Glutamatergic neuron (in vitro differentiated cells): ENCODE results near the gene PPEF1. TPM values are rescaled to one million over a fixed set of nuclear protein-coding genes. Genes with fewer than 3 reads are reported as not detected.

ENCODE experiments used
- DNase-seq: peaks from one replicate; pipeline ENCODE4 v3.0.0; 2022
- H3K27ac Mint-ChIP-seq: one replicate; pipeline ENCODE4 v1.8.0; 2020; ENCODE audit warnings: mild to moderate bottlenecking, mixed read lengths, inconsistent platforms; ENCODE audit not compliant: unreplicated experiment
- H3K27me3 Mint-ChIP-seq: one replicate; pipeline ENCODE4 v1.8.0; 2020; ENCODE audit warnings: mild to moderate bottlenecking, moderate library complexity, mixed read lengths, inconsistent platforms; ENCODE audit not compliant: unreplicated experiment
- H3K36me3 Mint-ChIP-seq: one replicate; pipeline ENCODE4 v1.8.0; 2020; ENCODE audit warnings: mild to moderate bottlenecking, mixed read lengths, inconsistent platforms; ENCODE audit not compliant: unreplicated experiment
- H3K4me1 Mint-ChIP-seq: one replicate; pipeline ENCODE4 v1.8.0; 2020; ENCODE audit warnings: mild to moderate bottlenecking, low read depth, mixed read lengths, inconsistent platforms; ENCODE audit not compliant: unreplicated experiment
- H3K4me3 Mint-ChIP-seq: one replicate; pipeline ENCODE4 v1.8.0; 2020; ENCODE audit warnings: mild to moderate bottlenecking, mixed read lengths, inconsistent platforms; ENCODE audit not compliant: unreplicated experiment
- H3K9me3 Mint-ChIP-seq: one replicate; pipeline ENCODE4 v1.8.0; 2020; ENCODE audit warnings: mild to moderate bottlenecking, moderate library complexity, mixed read lengths, inconsistent platforms; ENCODE audit not compliant: unreplicated experiment
- total RNA-seq: library from RNA; stranded (reverse); fragmentation: NEBNext Ultra II Directional; extraction: Animal tissue kit (Norgen Biotek cat#: 25700); gene quantifications from one replicate; pipeline ENCODE4 v1.2.1, GENCODE V29; 2021; ENCODE audit not compliant: unreplicated experiment
- TF ChIP-seq, protein P1 (sequence below): fragments of 200-600 bp; sonication (generic); IDR thresholded peaks from one replicate; pipeline ENCODE4 v1.5.0; 2021; ENCODE audit not compliant: partially characterized antibody, unreplicated experiment

PPEF1 gene
- total RNA-seq, 1 donor from 2014 or later: 3.9 TPM

DNA sequence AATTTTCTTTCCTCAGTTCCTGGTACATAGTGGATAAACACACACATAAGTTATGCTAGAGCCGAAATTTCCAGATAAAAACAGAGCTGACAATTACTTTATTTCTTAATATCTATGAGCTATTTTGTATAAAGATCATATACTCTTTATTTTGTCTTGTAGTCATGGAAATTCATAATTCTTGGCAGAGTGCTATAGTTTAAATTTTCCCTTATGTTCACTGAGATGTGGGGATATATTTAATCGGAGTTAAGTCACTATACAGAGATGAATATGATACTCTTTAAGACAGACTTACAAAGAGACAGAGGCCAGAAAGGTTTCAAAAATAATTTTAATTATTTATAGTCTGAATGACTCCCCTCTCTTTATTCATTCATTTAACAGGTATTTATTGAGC, 89.7 kb downstream of the PPEF1 start:
- no peak for DNase-seq
- H3K4me1 Mint-ChIP-seq: peaks cover 12% of the 10 kb centered on the region
- H3K4me3 Mint-ChIP-seq: no peak overlapping the region
- TF ChIP-seq, protein P1, sequence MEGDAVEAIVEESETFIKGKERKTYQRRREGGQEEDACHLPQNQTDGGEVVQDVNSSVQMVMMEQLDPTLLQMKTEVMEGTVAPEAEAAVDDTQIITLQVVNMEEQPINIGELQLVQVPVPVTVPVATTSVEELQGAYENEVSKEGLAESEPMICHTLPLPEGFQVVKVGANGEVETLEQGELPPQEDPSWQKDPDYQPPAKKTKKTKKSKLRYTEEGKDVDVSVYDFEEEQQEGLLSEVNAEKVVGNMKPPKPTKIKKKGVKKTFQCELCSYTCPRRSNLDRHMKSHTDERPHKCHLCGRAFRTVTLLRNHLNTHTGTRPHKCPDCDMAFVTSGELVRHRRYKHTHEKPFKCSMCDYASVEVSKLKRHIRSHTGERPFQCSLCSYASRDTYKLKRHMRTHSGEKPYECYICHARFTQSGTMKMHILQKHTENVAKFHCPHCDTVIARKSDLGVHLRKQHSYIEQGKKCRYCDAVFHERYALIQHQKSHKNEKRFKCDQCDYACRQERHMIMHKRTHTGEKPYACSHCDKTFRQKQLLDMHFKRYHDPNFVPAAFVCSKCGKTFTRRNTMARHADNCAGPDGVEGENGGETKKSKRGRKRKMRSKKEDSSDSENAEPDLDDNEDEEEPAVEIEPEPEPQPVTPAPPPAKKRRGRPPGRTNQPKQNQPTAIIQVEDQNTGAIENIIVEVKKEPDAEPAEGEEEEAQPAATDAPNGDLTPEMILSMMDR: no peak
- peaks cover 2% of the 10 kb centered on the region for H3K27me3 Mint-ChIP-seq
- H3K9me3 Mint-ChIP-seq: peaks cover 2% of the 10 kb centered on the region
- no peaks in the 10 kb centered on the region for H3K36me3 Mint-ChIP-seq
- no peak overlapping the region for H3K27ac Mint-ChIP-seq

DNA sequence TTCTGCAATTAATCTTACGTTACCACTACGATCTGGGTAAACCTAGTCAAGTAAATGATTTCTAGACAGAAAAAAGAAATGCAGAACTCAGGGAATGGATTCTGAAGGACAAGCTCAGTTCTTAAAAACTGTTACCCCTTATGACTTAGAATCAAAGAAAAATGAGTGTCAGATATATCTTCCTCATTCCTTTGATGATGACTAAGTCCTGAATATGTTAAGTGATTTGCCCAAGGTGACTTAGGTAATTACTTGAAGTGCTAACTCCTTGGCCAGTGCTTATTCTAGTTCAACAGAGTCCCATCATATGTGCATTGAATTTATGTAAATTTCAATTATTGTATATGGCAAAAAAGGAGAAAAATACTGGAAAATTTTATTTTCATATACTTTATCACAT, 92.5 kb downstream of the PPEF1 start:
- no peak overlapping the region for H3K4me3 Mint-ChIP-seq
- H3K4me1 Mint-ChIP-seq: no peaks in the 10 kb centered on the region
- H3K36me3 Mint-ChIP-seq: no peaks in the 10 kb centered on the region
- H3K27me3 Mint-ChIP-seq: no peaks in the 10 kb centered on the region
- no peak for DNase-seq
- no peak overlapping the region for H3K27ac Mint-ChIP-seq
- peaks cover 2% of the 10 kb centered on the region for H3K9me3 Mint-ChIP-seq
- TF ChIP-seq, protein P1: no peak

DNA sequence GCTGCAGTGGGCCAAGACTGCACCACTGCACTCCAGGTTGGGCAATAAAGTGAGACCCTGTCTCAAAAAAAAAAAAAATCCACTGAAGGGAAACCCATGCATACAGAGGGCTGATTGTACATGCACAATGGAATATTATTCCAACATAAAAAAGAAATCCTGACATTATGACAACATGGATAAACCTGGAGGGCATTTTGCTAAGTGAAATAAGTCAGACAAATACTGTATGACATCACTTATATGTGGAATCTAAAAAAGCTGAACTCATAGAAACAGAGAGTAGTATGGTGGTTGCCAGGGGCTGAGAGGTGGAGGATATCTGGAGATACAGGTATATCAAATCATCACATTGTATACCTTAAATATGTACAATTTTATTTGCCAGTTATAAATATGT, 102.2 kb downstream of the PPEF1 start:
- peaks cover 4% of the 10 kb centered on the region for H3K9me3 Mint-ChIP-seq
- no peaks in the 10 kb centered on the region for H3K36me3 Mint-ChIP-seq
- H3K27ac Mint-ChIP-seq: no peak overlapping the region
- no peak for DNase-seq
- TF ChIP-seq, protein P1: no peak
- no peak overlapping the region for H3K4me3 Mint-ChIP-seq
- H3K4me1 Mint-ChIP-seq: peaks cover under 1% of the 10 kb centered on the region
- H3K27me3 Mint-ChIP-seq: no peaks in the 10 kb centered on the region

DNA sequence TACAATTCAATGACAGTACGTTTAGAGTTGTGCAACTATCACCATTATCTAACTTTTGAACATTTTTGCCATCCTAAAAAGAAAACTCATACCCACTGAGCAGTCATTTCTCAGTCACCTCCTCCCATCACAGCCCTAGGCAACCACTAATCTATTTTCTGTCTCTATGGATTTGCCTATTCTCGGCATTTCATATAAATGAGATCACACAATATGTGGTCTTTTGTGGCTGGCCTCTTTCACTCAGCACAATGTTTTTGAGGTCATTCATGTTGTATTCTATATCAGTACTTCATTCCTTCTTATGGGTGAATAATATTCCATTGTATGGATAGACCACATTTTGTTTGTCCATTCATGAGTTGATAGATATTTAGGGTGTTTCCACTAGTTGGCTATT, 103.0 kb downstream of the PPEF1 start:
- no peaks in the 10 kb centered on the region for H3K36me3 Mint-ChIP-seq
- DNase-seq: no peak
- no peak overlapping the region for H3K4me3 Mint-ChIP-seq
- H3K27ac Mint-ChIP-seq: no peak overlapping the region
- H3K4me1 Mint-ChIP-seq: peaks cover 2% of the 10 kb centered on the region
- TF ChIP-seq, protein P1: no peak
- H3K27me3 Mint-ChIP-seq: no peaks in the 10 kb centered on the region
- H3K9me3 Mint-ChIP-seq: peaks cover 4% of the 10 kb centered on the region

DNA sequence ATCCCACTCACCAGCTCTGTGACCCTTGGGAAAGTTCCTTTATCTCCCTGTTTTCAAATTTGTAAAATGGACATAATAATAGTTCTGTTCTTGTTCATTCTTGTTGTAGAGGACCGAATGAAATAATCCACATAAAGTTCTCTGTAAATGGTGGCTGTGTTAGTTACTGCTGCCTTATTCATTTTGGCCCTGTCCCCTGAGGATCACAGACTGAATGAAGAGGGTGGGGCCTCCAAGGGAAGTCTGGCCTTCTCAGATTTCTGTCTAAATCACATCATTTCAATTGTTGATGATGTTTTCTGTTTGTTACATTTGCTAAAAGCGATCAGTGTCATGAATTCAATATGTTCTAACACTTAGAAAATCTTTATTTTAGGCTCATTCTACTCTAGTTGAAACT, 117.9 kb downstream of the PPEF1 start:
- H3K9me3 Mint-ChIP-seq: no peaks in the 10 kb centered on the region
- no peaks in the 10 kb centered on the region for H3K36me3 Mint-ChIP-seq

More for the DNA sequence above, 117.9 kb downstream of the PPEF1 start:
- Mint-ChIP-seq H3K27ac (no peak overlapping the region), H3K4me3 (no peak overlapping the region), H3K4me1 (peaks cover 8% of the 10 kb centered on the region), H3K27me3 (no peaks in the 10 kb centered on the region)
- no peak for DNase-seq
- TF ChIP-seq, protein P1: no peak
